WTC11 (cell line): ENCODE measurements around the gene LRRN3. TPM values are rescaled to one million over a fixed set of nuclear protein-coding genes. Genes with fewer than 3 reads are reported as not detected.

Experiments
- ATAC-seq: fragments of 200-7000 bp; cut with Tn5 transposase; 2 replicates; pipeline ENCODE4 v1.10.0; 2021; ENCODE audit warnings: mild to moderate bottlenecking, moderate library complexity
- CTCF ChIA-PET: fragments of 300-600 bp; sonication (Branson Sonifier 250); formaldehyde crosslinking; loops from one replicate; lab custom pipeline; 2021; ENCODE audit warnings: antibody characterized with exemption; lab: Charles Lee
- POLR2A ChIA-PET: fragments of 350-600 bp; sonication (Branson Sonifier 250); formaldehyde crosslinking; loops from one replicate; lab custom pipeline; 2021; ENCODE audit warnings: antibody characterized with exemption; lab: Charles Lee
- DNase-seq: peaks from one replicate; pipeline ENCODE4 v3.0.0; 2021; ENCODE audit warnings: low spot score
- H3K27ac Mint-ChIP-seq: 2 replicates; pipeline ENCODE4 v1.8.0; 2021; ENCODE audit warnings: mixed read lengths
- H3K27me3 Mint-ChIP-seq: 2 replicates; pipeline ENCODE4 v1.8.0; 2021; ENCODE audit warnings: low read depth, mild to moderate bottlenecking, moderate library complexity, mixed read lengths
- H3K36me3 Mint-ChIP-seq: 2 replicates; pipeline ENCODE4 v1.8.0; 2021; ENCODE audit warnings: mixed read lengths
- H3K4me1 Mint-ChIP-seq: 2 replicates; pipeline ENCODE4 v1.8.0; 2022; ENCODE audit warnings: mixed read lengths
- H3K4me3 Mint-ChIP-seq: 2 replicates; pipeline ENCODE4 v1.8.0; 2021; ENCODE audit warnings: mild to moderate bottlenecking, moderate library complexity, mixed read lengths
- H3K9me3 Mint-ChIP-seq: 2 replicates; pipeline ENCODE4 v1.8.0; 2021; ENCODE audit warnings: mixed read lengths
- ETV6 ChIP-seq: sonication (generic); formaldehyde crosslinking; IDR thresholded peaks from 2 replicates; pipeline ENCODE4 v1.8.1; 2022; ENCODE audit warnings: mild to moderate bottlenecking, missing genetic modification reagents
- IRF2 ChIP-seq: sonication (generic); formaldehyde crosslinking; IDR thresholded peaks from 2 replicates; pipeline ENCODE4 v1.8.0; 2022; ENCODE audit warnings: low read depth, missing genetic modification reagents, borderline replicate concordance
- PRRX2 ChIP-seq: fragments of 250-450 bp; sonication (Bioruptor Pico); IDR thresholded peaks from 2 replicates; pipeline ENCODE4 v1.8.0; 2021; ENCODE audit warnings: mild to moderate bottlenecking
- SOX15 ChIP-seq: fragments of 250-450 bp; sonication (Bioruptor Pico); IDR thresholded peaks from 2 replicates; pipeline ENCODE4 v1.9.0; 2021; ENCODE audit warnings: mild to moderate bottlenecking
- TCF7 ChIP-seq: sonication (generic); formaldehyde crosslinking; IDR thresholded peaks from 2 replicates; pipeline ENCODE4 v1.8.0; 2022; ENCODE audit warnings: mild to moderate bottlenecking, low read depth, missing genetic modification reagents, moderate library complexity
- ZNF416 ChIP-seq: fragments of 250-450 bp; sonication (Bioruptor Pico); IDR thresholded peaks from 2 replicates; pipeline ENCODE4 v1.9.0; 2021; ENCODE audit warnings: mild to moderate bottlenecking, inconsistent platforms
- total RNA-seq: library from RNA; stranded (reverse); gene quantifications from 3 replicates; pipeline ENCODE4 v1.2.3, GENCODE V29; 2021
- TF ChIP-seq, protein P1 (sequence below): fragments of 250-450 bp; sonication (Bioruptor Pico); IDR thresholded peaks from 2 replicates; pipeline ENCODE4 v1.8.0; 2021; ENCODE audit warnings: mild to moderate bottlenecking
- TF ChIP-seq, protein P2 (sequence below): sonication (generic); formaldehyde crosslinking; IDR thresholded peaks from 2 replicates; pipeline ENCODE4 v1.8.1; 2022; ENCODE audit warnings: missing genetic modification reagents, borderline replicate concordance
- TF ChIP-seq, protein P3 (sequence below): fragments of 250-450 bp; sonication (Bioruptor Pico); IDR thresholded peaks from 2 replicates; pipeline ENCODE4 v1.9.0; 2021; ENCODE audit warnings: mild to moderate bottlenecking
- TF ChIP-seq, protein P4 (sequence below): sonication (generic); formaldehyde crosslinking; IDR thresholded peaks from 2 replicates; pipeline ENCODE4 v1.8.1; 2022; ENCODE audit warnings: low read depth, missing genetic modification reagents, borderline replicate concordance
- TF ChIP-seq, protein P5 (sequence below): sonication (generic); formaldehyde crosslinking; IDR thresholded peaks from 2 replicates; pipeline ENCODE4 v1.8.0; 2022; ENCODE audit warnings: mild to moderate bottlenecking, missing genetic modification reagents
- TF ChIP-seq, protein P6 (sequence below): fragments of 250-450 bp; sonication (Bioruptor Pico); IDR thresholded peaks from 2 replicates; pipeline ENCODE4 v1.9.0; 2021; ENCODE audit warnings: mild to moderate bottlenecking
- TF ChIP-seq, protein P7 (sequence below): fragments of 250-450 bp; sonication (Bioruptor Pico); IDR thresholded peaks from 2 replicates; pipeline ENCODE4 v1.9.0; 2021; ENCODE audit warnings: mild to moderate bottlenecking, borderline replicate concordance
- TF ChIP-seq, protein P8 (sequence below): sonication (generic); formaldehyde crosslinking; IDR thresholded peaks from 2 replicates; pipeline ENCODE4 v1.8.0; 2022; ENCODE audit warnings: missing genetic modification reagents

Gene LRRN3
- total RNA-seq, 1 experiment from 2014 or later, result 0.70 TPM

DNA sequence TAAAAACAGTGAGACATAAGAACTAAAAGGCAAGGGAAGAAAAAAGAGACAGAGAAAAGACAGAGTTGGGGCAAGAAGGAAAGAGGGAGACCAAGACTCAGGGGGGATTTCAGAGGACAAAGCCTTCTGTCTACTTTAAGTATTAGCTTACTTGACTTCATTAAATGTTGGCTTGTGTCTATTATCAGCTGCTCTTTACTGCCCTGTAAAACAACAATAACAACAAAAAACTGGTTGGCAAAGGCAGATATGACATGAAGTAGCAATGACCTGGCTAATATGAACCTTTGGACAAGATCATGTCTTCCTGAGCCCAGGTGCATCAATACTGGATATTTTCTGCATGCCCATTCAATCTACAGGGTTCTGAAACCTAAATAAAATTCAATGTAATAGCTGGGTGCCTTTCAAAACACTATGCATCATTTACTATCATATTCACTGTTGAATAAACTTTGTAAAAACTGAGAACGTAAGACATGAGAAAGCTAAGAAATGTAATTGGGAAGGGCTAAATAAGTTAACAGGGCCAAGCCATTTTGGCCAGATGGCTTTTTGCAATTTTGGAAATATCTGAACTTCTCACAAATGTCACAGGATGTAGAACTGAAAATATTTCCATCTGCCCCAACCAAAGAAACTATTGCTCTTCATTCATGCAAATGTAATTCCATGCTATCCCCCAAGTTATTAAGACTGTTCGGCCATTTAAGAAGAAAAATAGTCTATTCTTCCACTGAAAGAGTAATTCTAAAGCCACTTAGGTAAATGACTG, 49.4 kb downstream of the LRRN3 start:
- Mint-ChIP-seq H3K9me3 (no peaks in the 10 kb centered on the region), H3K4me1 (peaks cover 10% of the 10 kb centered on the region), H3K4me3 (no peak overlapping the region), H3K27ac (no peak overlapping the region), H3K36me3 (no peaks in the 10 kb centered on the region), H3K27me3 (no peaks in the 10 kb centered on the region)
- ATAC-seq (no peak), DNase-seq (no peak)
- ChIA-PET POLR2A (interaction anchor here (0.7 kb wide), 1 partner anchor 129 kb away, joined by 3 read pairs; no protein-coding TSS in a partner anchor), CTCF (interaction anchor here (0.9 kb wide), 1 partner anchor 8 kb away, joined by 3 read pairs; no protein-coding TSS in a partner anchor)
- TF ChIP-seq SOX15, result no peak
- TF ChIP-seq, protein P1, sequence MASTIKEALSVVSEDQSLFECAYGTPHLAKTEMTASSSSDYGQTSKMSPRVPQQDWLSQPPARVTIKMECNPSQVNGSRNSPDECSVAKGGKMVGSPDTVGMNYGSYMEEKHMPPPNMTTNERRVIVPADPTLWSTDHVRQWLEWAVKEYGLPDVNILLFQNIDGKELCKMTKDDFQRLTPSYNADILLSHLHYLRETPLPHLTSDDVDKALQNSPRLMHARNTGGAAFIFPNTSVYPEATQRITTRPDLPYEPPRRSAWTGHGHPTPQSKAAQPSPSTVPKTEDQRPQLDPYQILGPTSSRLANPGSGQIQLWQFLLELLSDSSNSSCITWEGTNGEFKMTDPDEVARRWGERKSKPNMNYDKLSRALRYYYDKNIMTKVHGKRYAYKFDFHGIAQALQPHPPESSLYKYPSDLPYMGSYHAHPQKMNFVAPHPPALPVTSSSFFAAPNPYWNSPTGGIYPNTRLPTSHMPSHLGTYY, result no peak
- TF ChIP-seq, protein P2, sequence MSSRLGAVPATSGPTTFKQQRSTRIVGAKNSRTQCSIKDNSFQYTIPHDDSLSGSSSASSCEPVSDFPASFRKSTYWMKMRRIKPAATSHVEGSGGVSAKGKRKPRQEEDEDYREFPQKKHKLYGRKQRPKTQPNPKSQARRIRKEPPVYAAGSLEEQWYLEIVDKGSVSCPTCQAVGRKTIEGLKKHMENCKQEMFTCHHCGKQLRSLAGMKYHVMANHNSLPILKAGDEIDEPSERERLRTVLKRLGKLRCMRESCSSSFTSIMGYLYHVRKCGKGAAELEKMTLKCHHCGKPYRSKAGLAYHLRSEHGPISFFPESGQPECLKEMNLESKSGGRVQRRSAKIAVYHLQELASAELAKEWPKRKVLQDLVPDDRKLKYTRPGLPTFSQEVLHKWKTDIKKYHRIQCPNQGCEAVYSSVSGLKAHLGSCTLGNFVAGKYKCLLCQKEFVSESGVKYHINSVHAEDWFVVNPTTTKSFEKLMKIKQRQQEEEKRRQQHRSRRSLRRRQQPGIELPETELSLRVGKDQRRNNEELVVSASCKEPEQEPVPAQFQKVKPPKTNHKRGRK, result no peak
- no peak for TF ChIP-seq PRRX2 (CRISPR knock-in tag)
- TF ChIP-seq, protein P3, sequence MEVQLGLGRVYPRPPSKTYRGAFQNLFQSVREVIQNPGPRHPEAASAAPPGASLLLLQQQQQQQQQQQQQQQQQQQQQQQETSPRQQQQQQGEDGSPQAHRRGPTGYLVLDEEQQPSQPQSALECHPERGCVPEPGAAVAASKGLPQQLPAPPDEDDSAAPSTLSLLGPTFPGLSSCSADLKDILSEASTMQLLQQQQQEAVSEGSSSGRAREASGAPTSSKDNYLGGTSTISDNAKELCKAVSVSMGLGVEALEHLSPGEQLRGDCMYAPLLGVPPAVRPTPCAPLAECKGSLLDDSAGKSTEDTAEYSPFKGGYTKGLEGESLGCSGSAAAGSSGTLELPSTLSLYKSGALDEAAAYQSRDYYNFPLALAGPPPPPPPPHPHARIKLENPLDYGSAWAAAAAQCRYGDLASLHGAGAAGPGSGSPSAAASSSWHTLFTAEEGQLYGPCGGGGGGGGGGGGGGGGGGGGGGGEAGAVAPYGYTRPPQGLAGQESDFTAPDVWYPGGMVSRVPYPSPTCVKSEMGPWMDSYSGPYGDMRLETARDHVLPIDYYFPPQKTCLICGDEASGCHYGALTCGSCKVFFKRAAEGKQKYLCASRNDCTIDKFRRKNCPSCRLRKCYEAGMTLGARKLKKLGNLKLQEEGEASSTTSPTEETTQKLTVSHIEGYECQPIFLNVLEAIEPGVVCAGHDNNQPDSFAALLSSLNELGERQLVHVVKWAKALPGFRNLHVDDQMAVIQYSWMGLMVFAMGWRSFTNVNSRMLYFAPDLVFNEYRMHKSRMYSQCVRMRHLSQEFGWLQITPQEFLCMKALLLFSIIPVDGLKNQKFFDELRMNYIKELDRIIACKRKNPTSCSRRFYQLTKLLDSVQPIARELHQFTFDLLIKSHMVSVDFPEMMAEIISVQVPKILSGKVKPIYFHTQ (CRISPR knock-in tag), result no peak
- TF ChIP-seq ZNF416 (CRISPR knock-in tag), result no peak
- TF ChIP-seq, protein P4, sequence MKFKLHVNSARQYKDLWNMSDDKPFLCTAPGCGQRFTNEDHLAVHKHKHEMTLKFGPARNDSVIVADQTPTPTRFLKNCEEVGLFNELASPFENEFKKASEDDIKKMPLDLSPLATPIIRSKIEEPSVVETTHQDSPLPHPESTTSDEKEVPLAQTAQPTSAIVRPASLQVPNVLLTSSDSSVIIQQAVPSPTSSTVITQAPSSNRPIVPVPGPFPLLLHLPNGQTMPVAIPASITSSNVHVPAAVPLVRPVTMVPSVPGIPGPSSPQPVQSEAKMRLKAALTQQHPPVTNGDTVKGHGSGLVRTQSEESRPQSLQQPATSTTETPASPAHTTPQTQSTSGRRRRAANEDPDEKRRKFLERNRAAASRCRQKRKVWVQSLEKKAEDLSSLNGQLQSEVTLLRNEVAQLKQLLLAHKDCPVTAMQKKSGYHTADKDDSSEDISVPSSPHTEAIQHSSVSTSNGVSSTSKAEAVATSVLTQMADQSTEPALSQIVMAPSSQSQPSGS (CRISPR knock-in tag), result no peak
- TF ChIP-seq, protein P5, sequence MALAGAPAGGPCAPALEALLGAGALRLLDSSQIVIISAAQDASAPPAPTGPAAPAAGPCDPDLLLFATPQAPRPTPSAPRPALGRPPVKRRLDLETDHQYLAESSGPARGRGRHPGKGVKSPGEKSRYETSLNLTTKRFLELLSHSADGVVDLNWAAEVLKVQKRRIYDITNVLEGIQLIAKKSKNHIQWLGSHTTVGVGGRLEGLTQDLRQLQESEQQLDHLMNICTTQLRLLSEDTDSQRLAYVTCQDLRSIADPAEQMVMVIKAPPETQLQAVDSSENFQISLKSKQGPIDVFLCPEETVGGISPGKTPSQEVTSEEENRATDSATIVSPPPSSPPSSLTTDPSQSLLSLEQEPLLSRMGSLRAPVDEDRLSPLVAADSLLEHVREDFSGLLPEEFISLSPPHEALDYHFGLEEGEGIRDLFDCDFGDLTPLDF (CRISPR knock-in tag), result no peak
- TF ChIP-seq IRF2, result no peak
- TF ChIP-seq, protein P6, sequence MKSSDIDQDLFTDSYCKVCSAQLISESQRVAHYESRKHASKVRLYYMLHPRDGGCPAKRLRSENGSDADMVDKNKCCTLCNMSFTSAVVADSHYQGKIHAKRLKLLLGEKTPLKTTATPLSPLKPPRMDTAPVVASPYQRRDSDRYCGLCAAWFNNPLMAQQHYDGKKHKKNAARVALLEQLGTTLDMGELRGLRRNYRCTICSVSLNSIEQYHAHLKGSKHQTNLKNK (CRISPR knock-in tag), result no peak
- TF ChIP-seq, protein P7, sequence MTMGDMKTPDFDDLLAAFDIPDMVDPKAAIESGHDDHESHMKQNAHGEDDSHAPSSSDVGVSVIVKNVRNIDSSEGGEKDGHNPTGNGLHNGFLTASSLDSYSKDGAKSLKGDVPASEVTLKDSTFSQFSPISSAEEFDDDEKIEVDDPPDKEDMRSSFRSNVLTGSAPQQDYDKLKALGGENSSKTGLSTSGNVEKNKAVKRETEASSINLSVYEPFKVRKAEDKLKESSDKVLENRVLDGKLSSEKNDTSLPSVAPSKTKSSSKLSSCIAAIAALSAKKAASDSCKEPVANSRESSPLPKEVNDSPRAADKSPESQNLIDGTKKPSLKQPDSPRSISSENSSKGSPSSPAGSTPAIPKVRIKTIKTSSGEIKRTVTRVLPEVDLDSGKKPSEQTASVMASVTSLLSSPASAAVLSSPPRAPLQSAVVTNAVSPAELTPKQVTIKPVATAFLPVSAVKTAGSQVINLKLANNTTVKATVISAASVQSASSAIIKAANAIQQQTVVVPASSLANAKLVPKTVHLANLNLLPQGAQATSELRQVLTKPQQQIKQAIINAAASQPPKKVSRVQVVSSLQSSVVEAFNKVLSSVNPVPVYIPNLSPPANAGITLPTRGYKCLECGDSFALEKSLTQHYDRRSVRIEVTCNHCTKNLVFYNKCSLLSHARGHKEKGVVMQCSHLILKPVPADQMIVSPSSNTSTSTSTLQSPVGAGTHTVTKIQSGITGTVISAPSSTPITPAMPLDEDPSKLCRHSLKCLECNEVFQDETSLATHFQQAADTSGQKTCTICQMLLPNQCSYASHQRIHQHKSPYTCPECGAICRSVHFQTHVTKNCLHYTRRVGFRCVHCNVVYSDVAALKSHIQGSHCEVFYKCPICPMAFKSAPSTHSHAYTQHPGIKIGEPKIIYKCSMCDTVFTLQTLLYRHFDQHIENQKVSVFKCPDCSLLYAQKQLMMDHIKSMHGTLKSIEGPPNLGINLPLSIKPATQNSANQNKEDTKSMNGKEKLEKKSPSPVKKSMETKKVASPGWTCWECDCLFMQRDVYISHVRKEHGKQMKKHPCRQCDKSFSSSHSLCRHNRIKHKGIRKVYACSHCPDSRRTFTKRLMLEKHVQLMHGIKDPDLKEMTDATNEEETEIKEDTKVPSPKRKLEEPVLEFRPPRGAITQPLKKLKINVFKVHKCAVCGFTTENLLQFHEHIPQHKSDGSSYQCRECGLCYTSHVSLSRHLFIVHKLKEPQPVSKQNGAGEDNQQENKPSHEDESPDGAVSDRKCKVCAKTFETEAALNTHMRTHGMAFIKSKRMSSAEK (CRISPR knock-in tag), result no peak
- TF ChIP-seq ETV6 (CRISPR knock-in tag), result no peak
- no peak for TF ChIP-seq TCF7 (CRISPR knock-in tag)
- TF ChIP-seq, protein P8, sequence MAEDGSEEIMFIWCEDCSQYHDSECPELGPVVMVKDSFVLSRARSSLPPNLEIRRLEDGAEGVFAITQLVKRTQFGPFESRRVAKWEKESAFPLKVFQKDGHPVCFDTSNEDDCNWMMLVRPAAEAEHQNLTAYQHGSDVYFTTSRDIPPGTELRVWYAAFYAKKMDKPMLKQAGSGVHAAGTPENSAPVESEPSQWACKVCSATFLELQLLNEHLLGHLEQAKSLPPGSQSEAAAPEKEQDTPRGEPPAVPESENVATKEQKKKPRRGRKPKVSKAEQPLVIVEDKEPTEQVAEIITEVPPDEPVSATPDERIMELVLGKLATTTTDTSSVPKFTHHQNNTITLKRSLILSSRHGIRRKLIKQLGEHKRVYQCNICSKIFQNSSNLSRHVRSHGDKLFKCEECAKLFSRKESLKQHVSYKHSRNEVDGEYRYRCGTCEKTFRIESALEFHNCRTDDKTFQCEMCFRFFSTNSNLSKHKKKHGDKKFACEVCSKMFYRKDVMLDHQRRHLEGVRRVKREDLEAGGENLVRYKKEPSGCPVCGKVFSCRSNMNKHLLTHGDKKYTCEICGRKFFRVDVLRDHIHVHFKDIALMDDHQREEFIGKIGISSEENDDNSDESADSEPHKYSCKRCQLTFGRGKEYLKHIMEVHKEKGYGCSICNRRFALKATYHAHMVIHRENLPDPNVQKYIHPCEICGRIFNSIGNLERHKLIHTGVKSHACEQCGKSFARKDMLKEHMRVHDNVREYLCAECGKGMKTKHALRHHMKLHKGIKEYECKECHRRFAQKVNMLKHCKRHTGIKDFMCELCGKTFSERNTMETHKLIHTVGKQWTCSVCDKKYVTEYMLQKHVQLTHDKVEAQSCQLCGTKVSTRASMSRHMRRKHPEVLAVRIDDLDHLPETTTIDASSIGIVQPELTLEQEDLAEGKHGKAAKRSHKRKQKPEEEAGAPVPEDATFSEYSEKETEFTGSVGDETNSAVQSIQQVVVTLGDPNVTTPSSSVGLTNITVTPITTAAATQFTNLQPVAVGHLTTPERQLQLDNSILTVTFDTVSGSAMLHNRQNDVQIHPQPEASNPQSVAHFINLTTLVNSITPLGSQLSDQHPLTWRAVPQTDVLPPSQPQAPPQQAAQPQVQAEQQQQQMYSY (CRISPR knock-in tag), result no peak
